DOHH2 (cell line): ENCODE measurements around the gene CAPZB.

Source experiments
- H3F3A ChIP-seq: fragments of 200-600 bp; sonication (generic), shearing (Covaris generic); 2 replicates; pipeline ENCODE4 v1.6.0; 2016; ENCODE audit warnings: antibody characterized with exemption, mild to moderate bottlenecking; ENCODE audit not compliant: control insufficient read depth, insufficient read depth
- H3K27ac ChIP-seq: fragments of 200-600 bp; sonication (generic); 2 replicates; pipeline ENCODE4 v1.5.1; 2014; ENCODE audit warnings: low read depth, mild to moderate bottlenecking, low read length, moderate library complexity
- H3K27me3 ChIP-seq: fragments of 200-600 bp; sonication (generic); 2 replicates; pipeline ENCODE4 v1.6.1; 2014; ENCODE audit warnings: mild to moderate bottlenecking, low read length, mixed read lengths; ENCODE audit not compliant: control insufficient read depth
- H3K36me3 ChIP-seq: fragments of 200-600 bp; sonication (generic); 2 replicates; pipeline ENCODE4 v1.6.1; 2014; ENCODE audit warnings: mild to moderate bottlenecking, low read length, moderate library complexity, mixed read lengths; ENCODE audit not compliant: control insufficient read depth
- H3K4me1 ChIP-seq: fragments of 200-600 bp; sonication (generic); 2 replicates; pipeline ENCODE4 v1.6.1; 2014; ENCODE audit warnings: mild to moderate bottlenecking, low read length, mixed read lengths; ENCODE audit not compliant: control insufficient read depth
- H3K4me2 ChIP-seq: fragments of 200-600 bp; sonication (generic); 2 replicates; pipeline ENCODE4 v1.6.0; 2014; ENCODE audit warnings: mild to moderate bottlenecking, low read length, moderate library complexity
- H3K4me3 ChIP-seq: fragments of 200-600 bp; sonication (generic); 2 replicates; pipeline ENCODE4 v1.5.1; 2014; ENCODE audit warnings: mild to moderate bottlenecking, low read length, mixed read lengths
- H3K79me2 ChIP-seq: fragments of 200-600 bp; sonication (generic); 2 replicates; pipeline ENCODE4 v1.6.1; 2014; ENCODE audit warnings: mild to moderate bottlenecking, low read length, mixed read lengths; ENCODE audit not compliant: control insufficient read depth
- H3K9me2 ChIP-seq: fragments of 200-600 bp; sonication (generic); replicated peaks from 2 replicates; pipeline ENCODE4 v1.6.1; 2014; ENCODE audit warnings: mild to moderate bottlenecking, low read length, mixed read lengths; ENCODE audit not compliant: control insufficient read depth
- H3K9me3 ChIP-seq: fragments of 200-600 bp; sonication (generic); 2 replicates; pipeline ENCODE4 v1.6.1; 2014; ENCODE audit warnings: antibody characterized with exemption, low read length, mixed read lengths; ENCODE audit not compliant: control insufficient read depth, insufficient read depth
- H4K20me1 ChIP-seq: fragments of 200-600 bp; sonication (generic); 2 replicates; pipeline ENCODE4 v1.6.0; 2014; ENCODE audit warnings: low read depth, mild to moderate bottlenecking, antibody characterized with exemption, low read length, moderate library complexity; ENCODE audit not compliant: control insufficient read depth, insufficient read depth
- EZH2phosphoT487 ChIP-seq: fragments of 200-600 bp; sonication (generic); IDR thresholded peaks from 2 replicates; pipeline ENCODE4 v1.6.1; 2017; ENCODE audit warnings: borderline replicate concordance, mild to moderate bottlenecking, antibody characterized with exemption, low read length, moderate library complexity, mixed read lengths
- TF ChIP-seq, protein P1 (sequence below): fragments of 200-600 bp; sonication (generic); IDR thresholded peaks from one replicate; pipeline ENCODE4 v1.5.1; 2014; ENCODE audit warnings: antibody characterized with exemption, mild to moderate bottlenecking, low read depth, low read length; ENCODE audit not compliant: poor library complexity, severe bottlenecking

CAPZB gene

DNA sequence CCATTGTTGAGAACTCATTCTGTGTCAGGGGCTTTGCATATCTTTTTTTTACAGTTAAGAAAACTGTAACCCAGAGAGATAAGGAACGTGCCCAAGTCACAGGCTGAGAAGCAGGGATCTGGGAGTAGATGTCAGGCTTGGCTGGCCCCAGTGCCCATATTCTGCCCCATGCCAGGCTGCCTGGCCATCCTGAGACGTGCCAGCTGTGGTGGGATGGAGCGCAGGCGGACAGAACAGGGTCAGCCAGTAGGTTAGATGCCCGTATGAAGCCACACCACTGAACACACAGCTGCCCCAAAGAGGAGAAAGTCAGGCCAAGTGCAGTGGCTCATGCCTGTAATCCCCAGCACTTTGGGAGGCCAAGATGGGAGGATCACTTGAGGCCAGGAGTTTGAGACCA lies 117.3 kb downstream of the CAPZB start:
- Histone ChIP-seq H4K20me1 (0 out of 2 replicates have a peak, but pooled peaks cover 3% of the 10 kb centered on the region), H3K4me1 (no peaks in the 10 kb centered on the region), H3K4me3 (no peak overlapping the region), H3K36me3 (no peaks in the 10 kb centered on the region), H3K27me3 (no peaks in the 10 kb centered on the region), H3K9me2 (no peaks in the 10 kb centered on the region), H3K4me2 (no peak overlapping the region), H3K9me3 (no peaks in the 10 kb centered on the region), H3F3A (no peaks in the 10 kb centered on the region), H3K79me2 (no peaks in the 10 kb centered on the region; the same call in 1 of the 2 replicates), H3K27ac (no peak overlapping the region)
- TF ChIP-seq, protein P1, sequence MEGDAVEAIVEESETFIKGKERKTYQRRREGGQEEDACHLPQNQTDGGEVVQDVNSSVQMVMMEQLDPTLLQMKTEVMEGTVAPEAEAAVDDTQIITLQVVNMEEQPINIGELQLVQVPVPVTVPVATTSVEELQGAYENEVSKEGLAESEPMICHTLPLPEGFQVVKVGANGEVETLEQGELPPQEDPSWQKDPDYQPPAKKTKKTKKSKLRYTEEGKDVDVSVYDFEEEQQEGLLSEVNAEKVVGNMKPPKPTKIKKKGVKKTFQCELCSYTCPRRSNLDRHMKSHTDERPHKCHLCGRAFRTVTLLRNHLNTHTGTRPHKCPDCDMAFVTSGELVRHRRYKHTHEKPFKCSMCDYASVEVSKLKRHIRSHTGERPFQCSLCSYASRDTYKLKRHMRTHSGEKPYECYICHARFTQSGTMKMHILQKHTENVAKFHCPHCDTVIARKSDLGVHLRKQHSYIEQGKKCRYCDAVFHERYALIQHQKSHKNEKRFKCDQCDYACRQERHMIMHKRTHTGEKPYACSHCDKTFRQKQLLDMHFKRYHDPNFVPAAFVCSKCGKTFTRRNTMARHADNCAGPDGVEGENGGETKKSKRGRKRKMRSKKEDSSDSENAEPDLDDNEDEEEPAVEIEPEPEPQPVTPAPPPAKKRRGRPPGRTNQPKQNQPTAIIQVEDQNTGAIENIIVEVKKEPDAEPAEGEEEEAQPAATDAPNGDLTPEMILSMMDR = no peak
- TF ChIP-seq EZH2phosphoT487 = no peak

DNA sequence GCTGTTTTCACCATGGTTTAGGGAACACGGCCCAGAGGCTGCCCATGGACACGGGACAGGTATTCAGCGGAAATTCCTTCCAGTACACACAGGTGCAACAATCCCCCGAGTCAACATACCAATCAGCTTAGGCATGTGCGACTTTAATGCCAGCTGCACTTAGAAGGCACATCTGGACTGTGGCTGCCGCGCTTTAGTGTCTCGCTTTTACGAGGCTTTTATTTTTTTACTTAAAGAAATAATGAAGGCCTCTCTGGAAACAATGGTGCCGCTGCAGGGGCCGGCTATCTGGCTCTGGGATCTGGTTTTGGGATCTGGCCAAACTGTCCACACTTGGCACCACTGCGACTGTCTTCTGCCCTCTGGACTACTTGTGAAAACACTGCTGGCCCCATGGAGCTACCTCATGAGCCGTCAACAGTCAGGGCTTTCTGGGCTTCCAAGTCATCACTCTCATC lies 117.7 kb downstream of the CAPZB start:
- Histone ChIP-seq H4K20me1 (0 out of 2 replicates have a peak, but pooled peaks cover 3% of the 10 kb centered on the region), H3K4me2 (no peak overlapping the region), H3K36me3 (no peaks in the 10 kb centered on the region), H3F3A (no peaks in the 10 kb centered on the region), H3K4me3 (no peak overlapping the region), H3K27ac (no peak overlapping the region), H3K79me2 (no peaks in the 10 kb centered on the region; the same call in 1 of the 2 replicates), H3K9me2 (no peaks in the 10 kb centered on the region), H3K4me1 (no peaks in the 10 kb centered on the region), H3K9me3 (no peaks in the 10 kb centered on the region), H3K27me3 (no peaks in the 10 kb centered on the region)
- TF ChIP-seq EZH2phosphoT487 = no peak
- TF ChIP-seq, protein P1 = no peak

DNA sequence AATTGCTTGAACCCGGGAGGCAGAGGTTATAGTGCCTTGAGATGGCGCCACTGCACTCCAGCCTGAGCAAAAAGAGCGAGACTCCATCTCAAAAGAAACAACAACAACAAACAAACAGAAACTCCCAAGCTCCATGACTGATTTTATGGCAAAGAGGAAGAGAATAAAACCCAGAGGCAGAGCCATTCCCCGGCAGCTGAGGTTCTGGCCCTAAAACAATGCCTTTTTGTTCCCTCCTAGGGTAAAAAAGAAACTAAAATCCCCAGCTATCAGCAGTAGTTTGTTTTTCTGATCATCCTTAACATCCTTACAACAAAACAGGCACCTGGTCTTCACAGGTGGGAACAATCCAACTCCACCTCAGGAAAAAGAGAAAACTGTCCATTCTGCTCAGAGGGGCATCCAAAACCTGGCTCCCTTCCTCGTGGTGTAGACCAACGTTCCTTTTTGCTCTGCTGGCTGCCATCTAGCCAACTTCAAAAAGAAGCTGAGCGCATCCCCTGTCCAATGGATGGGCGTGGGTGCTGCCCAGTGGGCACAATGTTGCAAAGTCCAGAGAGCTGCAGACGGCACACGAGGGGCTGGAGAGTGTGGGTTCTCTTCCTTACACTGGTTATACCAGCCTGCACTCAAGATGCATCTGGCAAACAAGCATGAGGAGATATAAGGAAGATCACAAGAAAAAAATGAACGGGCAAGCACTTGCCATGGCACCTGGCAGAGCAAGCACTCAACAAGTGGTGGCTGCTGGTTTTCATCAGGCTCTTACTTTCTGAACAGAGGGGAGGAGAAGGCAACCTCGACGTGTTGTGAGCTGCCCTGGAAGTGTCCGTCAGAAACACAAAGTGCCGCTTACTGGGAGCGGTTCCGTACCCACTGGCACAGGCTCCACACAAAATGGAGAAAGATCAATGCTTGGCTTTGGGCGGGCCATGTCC lies 118.5 kb downstream of the CAPZB start:
- no peak overlapping the region for H3K4me3 ChIP-seq
- H3K9me2 ChIP-seq = no peaks in the 10 kb centered on the region
- H3F3A ChIP-seq = no peaks in the 10 kb centered on the region
- 0 out of 2 replicates have a peak, but pooled peaks cover 3% of the 10 kb centered on the region for H4K20me1 ChIP-seq
- H3K4me1 ChIP-seq = no peaks in the 10 kb centered on the region
- H3K4me2 ChIP-seq = no peak overlapping the region
- no peaks in the 10 kb centered on the region for H3K36me3 ChIP-seq
- no peaks in the 10 kb centered on the region; the same call in 1 of the 2 replicates for H3K79me2 ChIP-seq
- H3K27ac ChIP-seq = no peak overlapping the region
- no peak for TF ChIP-seq EZH2phosphoT487
- TF ChIP-seq, protein P1 = no peak
- H3K27me3 ChIP-seq = no peaks in the 10 kb centered on the region
- H3K9me3 ChIP-seq = no peaks in the 10 kb centered on the region
